Pancreas (tissue), 10 donors: ENCODE data around the gene TENM4. TPM values are rescaled to one million over a fixed set of nuclear protein-coding genes. Genes with fewer than 3 reads are reported as not detected.
"Not testable (repeated sequence)": the region's sequence is repeated elsewhere in the genome, so short reads cannot be mapped to it uniquely, and the experiment has no call there.

Experiments used
- ATAC-seq, 4 donors: fragments of 200-7000 bp; cut with Tn5 transposase; one replicate each; pipeline versions ENCODE4 v1.8.0 to v1.9.1; 2020; ENCODE audit warnings: mild to moderate bottlenecking in 4 of 4, moderate library complexity in 4 of 4
- DNase-seq, 6 donors: peaks; one replicate each; pipeline ENCODE4 v3.0.0-alpha.2; 2020
- FAIRE-seq: peaks from 2 replicates; lab custom pipeline; 2012; peaks lifted over from hg19 to GRCh38; lab: Jason Lieb, UNC
- H3K27ac ChIP-seq, 4 donors: fragments of 200-600 bp; sonication (generic); 1 replicate in 3 of 4; 2 replicates in 1 of 4; pipeline versions ENCODE4 v1.5.0 to v1.8.0; 2020
- H3K27me3 ChIP-seq, 4 donors: fragments of 200-600 bp; one replicate each; pipeline ENCODE4 v1.8.0; 2021
- H3K36me3 ChIP-seq, 3 donors: fragments of 200-600 bp; sonication (generic) in 1 of 3; one replicate each; pipeline versions ENCODE4 v1.5.0 to v1.8.0; 2020 to 2021
- H3K4me1 ChIP-seq, 3 donors: fragments of 200-600 bp; one replicate each; pipeline ENCODE4 v1.8.0; 2021
- H3K4me3 ChIP-seq, 4 donors: fragments of 200-600 bp; sonication (generic) in 2 of 4; one replicate each; pipeline versions ENCODE4 v1.5.0 to v1.8.0; 2020 to 2021
- H3K9me3 ChIP-seq, 4 donors: fragments of 200-600 bp; one replicate each; pipeline ENCODE4 v1.8.0; 2021
- CTCF ChIP-seq, 4 donors: fragments of 200-600 bp; sonication (generic) in 3 of 4; IDR thresholded peaks; one replicate each; pipeline versions ENCODE4 v1.5.0 to v1.8.0; 2021; ENCODE audit warnings: antibody characterized with exemption in 4 of 4
- WGBS, 2 donors: extraction: QIAGEN DNeasy Blood & Tissue Kit; methylation state at CpG; one replicate each; pipeline ENCODE4 v1.1.7; 2013; 5-methylcytosine and 5-hydroxymethylcytosine counted together
- intact Hi-C, 3 donors: fragments of 100-400 bp; cut with DNase I; formaldehyde crosslinking; loops; one replicate each; pipeline versions ENCODE4 v1.11.1 to v1.14.2; 2022
- polyA plus RNA-seq, 2 donors: library from polyadenylated mRNA; stranded (reverse); fragments of 200-250 nt; gene quantifications; one replicate each; pipeline ENCODE4 v1.2.3, GENCODE V29; 2013
- total RNA-seq, 6 donors: library from RNA; stranded (reverse); fragmentation: NEBNext Ultra II Directional in 4 of 6; extraction: Animal tissue kit (Norgen Biotek cat#: 25700) in 4 of 6; gene quantifications; one replicate each; pipeline versions ENCODE4 v1.2.1 to v1.2.4, GENCODE V29; 2021 to 2023
- donor health status: healthy with polysubstance abuse.
- donor health status: DM: no; HTN: no; CAD: no; lungs with moderate emphysema.
- donor health status: DM: no; HTN: no; CAD: no.
- donor health status: control.
- donor health status: control.
- donor health status: Bipolar disorder and iron deficiency.
- donor health status: DM: yes; HTN: yes; CAD: no.
- donor health status: DM: no; HTN: no; CAD: no.
- donor health status: DM: no; HTN: no; CAD: no.
- donor health status: DM: yes; HTN: yes; CAD: no.

Gene TENM4
- total and polyA plus RNA-seq, 8 donors: 0.37 to 6.8 (median 1.3) TPM

DNA sequence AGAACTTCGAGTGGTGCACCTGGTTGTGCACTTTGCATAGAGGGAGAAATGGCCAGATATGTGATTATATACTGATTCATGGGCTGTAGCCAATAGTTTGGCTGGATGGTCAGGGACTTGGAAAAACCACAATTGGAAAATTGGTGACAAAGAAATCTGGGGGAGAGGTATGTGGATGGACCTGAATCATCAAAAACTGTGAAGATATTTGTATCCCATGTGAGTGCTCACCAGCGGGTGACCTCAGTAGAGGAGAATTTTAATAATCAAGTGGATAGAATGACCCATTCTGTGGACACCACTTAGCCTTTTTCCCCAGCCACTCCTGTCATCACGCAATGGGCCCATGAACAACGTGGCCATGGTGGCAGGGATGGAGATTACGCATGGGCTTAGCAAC is 818.2 kb downstream of the TENM4 start:
- H3K4me3 ChIP-seq: no peak overlapping the region
- no peak for ATAC-seq
- no peaks in the 10 kb centered on the region for H3K9me3 ChIP-seq
- intact Hi-C loops: no loop called here
- FAIRE-seq: no peak
- H3K4me1 ChIP-seq: no peaks in the 10 kb centered on the region
- no peak overlapping the region for H3K27ac ChIP-seq
- no peak for TF ChIP-seq CTCF (IDR thresholded peaks at IDR 0.05)
- DNase-seq: no peak
- no peaks in the 10 kb centered on the region for H3K36me3 ChIP-seq
- WGBS, 2 donors: 66 to 73% methylated on average over 5 of the region's 5 CpGs
- no peaks in the 10 kb centered on the region for H3K27me3 ChIP-seq

GRCh38 chr11:78620159-78620558 is 820.7 kb downstream of the TENM4 start:
- intact Hi-C loops: no loop called here
- H3K36me3 ChIP-seq: no peaks in the 10 kb centered on the region
- ATAC-seq: no peak
- no peak overlapping the region for H3K27ac ChIP-seq
- DNase-seq: no peak
- WGBS, 2 donors: 75 to 92% methylated on average over 2 of the region's 2 CpGs
- H3K4me3 ChIP-seq: no peak overlapping the region
- no peak for FAIRE-seq
- no peaks in the 10 kb centered on the region for H3K4me1 ChIP-seq
- TF ChIP-seq CTCF (IDR thresholded peaks at IDR 0.05): no peak
- no peaks in the 10 kb centered on the region for H3K27me3 ChIP-seq
- no peaks in the 10 kb centered on the region for H3K9me3 ChIP-seq

- Histone ChIP-seq H3K27ac (no peak overlapping the region), H3K27me3 (no peaks in the 10 kb centered on the region), H3K36me3 (no peaks in the 10 kb centered on the region), H3K4me3 (no peak overlapping the region), H3K4me1 (no peaks in the 10 kb centered on the region), H3K9me3 (no peaks in the 10 kb centered on the region)
- FAIRE-seq (no peak), DNase-seq (no peak), ATAC-seq (no peak)
- intact Hi-C loops: no loop called here
- no peak for TF ChIP-seq CTCF (IDR thresholded peaks at IDR 0.05)
- WGBS, 2 donors: 88 to 100% methylated on average over 1 of the region's 1 CpG
Observed at GRCh38 chr11:78615724-78616123, 825.1 kb downstream of the TENM4 start.

GRCh38 chr11:78613378-78613813 is 827.4 kb downstream of the TENM4 start:
- WGBS, 2 donors: 73 to 85% methylated on average over 5 of the region's 5 CpGs
- no peak overlapping the region for H3K4me3 ChIP-seq
- no peaks in the 10 kb centered on the region for H3K4me1 ChIP-seq
- H3K36me3 ChIP-seq: no peaks in the 10 kb centered on the region
- H3K27me3 ChIP-seq: no peaks in the 10 kb centered on the region
- no peaks in the 10 kb centered on the region for H3K9me3 ChIP-seq
- intact Hi-C loops: no loop called here
- no peak overlapping the region for H3K27ac ChIP-seq
- no peak for ATAC-seq
- no peak for DNase-seq
- TF ChIP-seq CTCF (IDR thresholded peaks at IDR 0.05): no peak
- FAIRE-seq: no peak

DNA sequence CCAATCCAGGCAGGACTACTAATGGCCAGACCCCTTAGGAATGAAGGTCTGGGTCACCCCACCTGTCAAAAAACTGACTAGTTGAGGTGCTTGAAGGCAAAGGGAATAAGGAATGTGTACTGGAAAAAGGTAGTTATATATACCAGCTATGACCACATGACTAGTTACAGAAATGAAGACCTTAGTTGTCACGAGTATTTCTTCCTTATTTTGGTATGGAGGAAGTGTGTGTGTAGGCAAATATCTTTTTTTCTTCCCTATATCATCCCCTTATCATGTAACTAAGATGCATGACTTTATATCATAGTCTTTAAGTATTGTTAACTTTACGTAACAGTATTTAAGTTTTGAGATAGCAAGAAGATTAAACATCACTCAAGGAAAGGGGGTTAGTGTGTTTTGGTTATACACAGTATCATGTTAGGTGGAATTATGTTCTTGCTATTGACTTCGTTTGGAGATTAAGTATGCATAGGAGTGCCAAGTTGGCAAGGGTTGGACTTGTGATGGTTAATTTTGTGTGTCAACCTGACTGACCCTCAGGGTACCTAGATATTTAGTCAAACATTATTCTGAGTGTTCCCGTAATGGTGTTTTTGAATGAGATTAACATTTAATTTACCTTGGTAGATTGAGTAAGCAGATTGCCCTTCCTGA is 828.0 kb downstream of the TENM4 start:
- H3K4me3 ChIP-seq: no peak overlapping the region
- DNase-seq (no peak), ATAC-seq (no peak), FAIRE-seq (no peak)
- TF ChIP-seq CTCF (IDR thresholded peaks at IDR 0.05): no peak
- H3K27me3 ChIP-seq: no peaks in the 10 kb centered on the region
- no peaks in the 10 kb centered on the region for H3K4me1 ChIP-seq
- intact Hi-C loops: no loop called here
- no peak overlapping the region for H3K27ac ChIP-seq
- 56 to 62% methylated on average over 4 of the region's 4 CpGs for WGBS, 2 donors
- no peaks in the 10 kb centered on the region for H3K36me3 ChIP-seq
- H3K9me3 ChIP-seq: no peaks in the 10 kb centered on the region

DNA sequence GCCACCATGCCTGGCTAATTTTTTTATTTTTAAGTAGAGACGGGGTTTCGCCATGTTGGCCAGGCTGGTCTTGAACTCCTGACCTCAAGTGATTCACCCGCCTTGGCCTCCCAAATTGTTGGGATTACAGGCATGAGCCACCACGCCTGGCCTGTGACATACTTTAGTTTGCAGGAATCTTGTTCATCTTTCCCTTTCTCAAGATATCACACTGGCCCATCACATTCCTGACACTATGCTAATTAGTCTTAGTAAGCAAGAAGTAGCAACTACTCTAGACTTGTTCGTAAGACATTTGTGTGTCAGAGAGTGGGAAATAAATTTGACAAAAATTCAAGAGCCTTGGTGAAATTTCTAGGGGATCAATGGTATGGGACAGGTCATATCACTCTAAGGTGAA is 831.5 kb downstream of the TENM4 start:
- ATAC-seq, H3K27ac ChIP-seq, H3K36me3 ChIP-seq, H3K9me3 ChIP-seq, intact Hi-C loops, DNase-seq, FAIRE-seq, H3K4me3 ChIP-seq, H3K4me1 ChIP-seq, H3K27me3 ChIP-seq: not testable (repeated sequence)
- WGBS, 2 donors: 88% methylated on average over 5 of the region's 5 CpGs
